PC-3 (cell line): ENCODE data around the gene SETDB1.

ENCODE experiments used
- EZH2 ChIP-seq: fragments of 300-600 bp; sonication (generic); IDR thresholded peaks from one replicate; pipeline ENCODE4 v1.6.1; 2017; ENCODE audit warnings: antibody characterized with exemption, mild to moderate bottlenecking, low read length; ENCODE audit not compliant: unreplicated experiment
- EZH2phosphoT487 ChIP-seq: fragments of 300-600 bp; sonication (generic); IDR thresholded peaks from 2 replicates; pipeline ENCODE4 v1.6.1; 2018; ENCODE audit warnings: mild to moderate bottlenecking, antibody characterized with exemption, low read length, borderline replicate concordance
- TF ChIP-seq, protein P1 (sequence below): fragments of 300-600 bp; sonication (generic); conservative IDR thresholded peaks from 2 replicates; pipeline ENCODE4 v1.5.1; 2017; ENCODE audit warnings: antibody characterized with exemption, low read depth, mild to moderate bottlenecking, low read length

DNA sequence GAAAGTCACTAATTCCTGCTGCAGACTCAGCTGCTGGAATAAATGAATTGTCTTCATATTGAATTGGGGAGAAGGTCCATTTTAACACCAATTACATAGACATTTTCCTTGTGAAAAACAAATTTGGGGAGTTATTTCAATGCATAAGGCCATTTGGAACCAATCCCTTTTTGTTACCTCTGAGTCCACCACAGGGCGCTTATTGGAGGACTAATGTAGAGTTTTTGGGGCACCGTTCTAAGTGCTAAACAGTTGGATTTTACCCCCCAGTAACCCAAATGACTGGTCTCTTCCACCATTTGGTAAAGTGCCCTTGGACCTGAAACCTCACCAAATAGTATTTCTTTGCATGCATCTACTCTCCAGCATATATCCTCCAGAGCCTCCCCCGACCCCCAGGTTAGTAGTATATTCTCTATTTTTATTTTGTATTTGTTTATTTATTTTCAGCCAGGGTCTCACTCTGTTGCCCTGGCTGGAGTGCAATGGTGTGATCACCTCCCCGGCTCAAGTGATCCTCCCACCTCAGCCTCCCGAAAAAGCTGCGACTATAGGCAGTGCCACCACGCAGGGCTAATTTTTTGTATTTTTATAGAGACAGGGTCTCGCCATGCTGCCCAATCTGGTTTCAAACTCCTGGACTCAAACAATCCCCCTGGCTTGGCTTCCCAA, 83.6 kb downstream of the SETDB1 start:
- TF ChIP-seq, protein P1, sequence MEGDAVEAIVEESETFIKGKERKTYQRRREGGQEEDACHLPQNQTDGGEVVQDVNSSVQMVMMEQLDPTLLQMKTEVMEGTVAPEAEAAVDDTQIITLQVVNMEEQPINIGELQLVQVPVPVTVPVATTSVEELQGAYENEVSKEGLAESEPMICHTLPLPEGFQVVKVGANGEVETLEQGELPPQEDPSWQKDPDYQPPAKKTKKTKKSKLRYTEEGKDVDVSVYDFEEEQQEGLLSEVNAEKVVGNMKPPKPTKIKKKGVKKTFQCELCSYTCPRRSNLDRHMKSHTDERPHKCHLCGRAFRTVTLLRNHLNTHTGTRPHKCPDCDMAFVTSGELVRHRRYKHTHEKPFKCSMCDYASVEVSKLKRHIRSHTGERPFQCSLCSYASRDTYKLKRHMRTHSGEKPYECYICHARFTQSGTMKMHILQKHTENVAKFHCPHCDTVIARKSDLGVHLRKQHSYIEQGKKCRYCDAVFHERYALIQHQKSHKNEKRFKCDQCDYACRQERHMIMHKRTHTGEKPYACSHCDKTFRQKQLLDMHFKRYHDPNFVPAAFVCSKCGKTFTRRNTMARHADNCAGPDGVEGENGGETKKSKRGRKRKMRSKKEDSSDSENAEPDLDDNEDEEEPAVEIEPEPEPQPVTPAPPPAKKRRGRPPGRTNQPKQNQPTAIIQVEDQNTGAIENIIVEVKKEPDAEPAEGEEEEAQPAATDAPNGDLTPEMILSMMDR: no peak
- TF ChIP-seq EZH2 (no peak), EZH2phosphoT487 (no peak)
